ENCODE data around the gene TRIM31. TPM values are rescaled to one million over a fixed set of nuclear protein-coding genes. Genes with fewer than 3 reads are reported as not detected.
"Not testable (repeated sequence)": the region's sequence is repeated elsewhere in the genome, so short reads cannot be mapped to it uniquely, and the experiment has no call there.

TRIM31 gene
- total RNA-seq, 2 donors from 2014 or later = not detected

GRCh38 chr6:30121446-30122366 lies 8.8 kb upstream of the TRIM31 start:
- Histone ChIP-seq H3K4me1 (ENCODE audit: control insufficient read depth, insufficient read depth, low read length) (no peaks in the 10 kb centered on the region), H3K9me3 (ENCODE audit: control insufficient read depth, low read length) (no peaks in the 10 kb centered on the region), H3K4me3 (ENCODE audit: low read length) (no peak overlapping the region), H3K27me3 (ENCODE audit: control insufficient read depth, insufficient read depth, low read length, poor library complexity, severe bottlenecking) (peaks cover 42% of the 10 kb centered on the region), H3K36me3 (ENCODE audit: control insufficient read depth, insufficient read depth, low read length) (no peaks in the 10 kb centered on the region), H3K27ac (ENCODE audit: low read depth, low read length) (no peak overlapping the region), H3K9ac (ENCODE audit: extremely low read depth, low read length, poor library complexity, severe bottlenecking) (no peak overlapping the region)
- H3K4me1 Mint-ChIP-seq = no peaks in the 10 kb centered on the region
- no peak for DNase-seq
- peaks cover 44% of the 10 kb centered on the region for H3K27me3 Mint-ChIP-seq (ENCODE audit: insufficient read depth)
- H3K36me3 Mint-ChIP-seq (ENCODE audit: low read depth) = no peaks in the 10 kb centered on the region
- WGBS, 2 experiments (ENCODE audit: insufficient coverage in 1 of 2, insufficient read length in 1 of 2) = 87 to 90% methylated on average over 9 of the region's 10 CpGs
- H3K4me3 Mint-ChIP-seq = no peak overlapping the region
- no peaks in the 10 kb centered on the region for H3K9me3 Mint-ChIP-seq
- TF ChIP-seq CTCF (conservative IDR thresholded peaks at IDR 0.05) = no peak
- no peak overlapping the region for H3K27ac Mint-ChIP-seq

- 89 to 91% methylated on average over 2 to 5 of the region's 5 CpGs for WGBS, 2 experiments (ENCODE audit: insufficient coverage in 1 of 2, insufficient read length in 1 of 2)
- DNase-seq; H3K9me3 ChIP-seq (ENCODE audit: control insufficient read depth, low read length); H3K27ac Mint-ChIP-seq; H3K9ac ChIP-seq (ENCODE audit: extremely low read depth, low read length, poor library complexity, severe bottlenecking); H3K4me3 ChIP-seq (ENCODE audit: low read length); H3K4me1 ChIP-seq (ENCODE audit: control insufficient read depth, insufficient read depth, low read length); H3K36me3 Mint-ChIP-seq (ENCODE audit: low read depth); H3K27ac ChIP-seq (ENCODE audit: low read depth, low read length); H3K4me1 Mint-ChIP-seq; H3K36me3 ChIP-seq (ENCODE audit: control insufficient read depth, insufficient read depth, low read length); H3K4me3 Mint-ChIP-seq; H3K9me3 Mint-ChIP-seq: not testable (repeated sequence)
- peaks cover 37% of the 10 kb centered on the region for H3K27me3 Mint-ChIP-seq (ENCODE audit: insufficient read depth)
- H3K27me3 ChIP-seq (ENCODE audit: control insufficient read depth, insufficient read depth, low read length, poor library complexity, severe bottlenecking) = peaks cover 28% of the 10 kb centered on the region
These were observed 5.8 kb upstream of the TRIM31 start for GRCh38 chr6:30118691-30119090.

- DNase-seq = no peak
- H3K27me3 ChIP-seq (ENCODE audit: control insufficient read depth, insufficient read depth, low read length, poor library complexity, severe bottlenecking) = peaks cover 36% of the 10 kb centered on the region
- H3K4me1 Mint-ChIP-seq = no peaks in the 10 kb centered on the region
These were observed 3.8 kb upstream of the TRIM31 start for GRCh38 chr6:30116724-30117123.

More at GRCh38 chr6:30116724-30117123, 3.8 kb upstream of the TRIM31 start:
- H3K27ac Mint-ChIP-seq = no peak overlapping the region
- WGBS, 2 experiments (ENCODE audit: insufficient coverage in 1 of 2, insufficient read length in 1 of 2) = 84 to 93% methylated on average over 3 to 6 of the region's 6 CpGs
- Histone ChIP-seq H3K27ac (ENCODE audit: low read depth, low read length) (no peak overlapping the region), H3K4me3 (ENCODE audit: low read length) (no peak overlapping the region), H3K9me3 (ENCODE audit: control insufficient read depth, low read length) (no peaks in the 10 kb centered on the region), H3K36me3 (ENCODE audit: control insufficient read depth, insufficient read depth, low read length) (no peaks in the 10 kb centered on the region), H3K9ac (ENCODE audit: extremely low read depth, low read length, poor library complexity, severe bottlenecking) (no peak overlapping the region), H3K4me1 (ENCODE audit: control insufficient read depth, insufficient read depth, low read length) (no peaks in the 10 kb centered on the region)
- H3K4me3 Mint-ChIP-seq = no peak overlapping the region
- no peaks in the 10 kb centered on the region for H3K36me3 Mint-ChIP-seq (ENCODE audit: low read depth)
- TF ChIP-seq CTCF (conservative IDR thresholded peaks at IDR 0.05) = peak; percentile 56
- H3K9me3 Mint-ChIP-seq = no peaks in the 10 kb centered on the region
- peaks cover 47% of the 10 kb centered on the region for H3K27me3 Mint-ChIP-seq (ENCODE audit: insufficient read depth)

All from endodermal cell (in vitro differentiated cells).